COLO668 (cell line): ENCODE data around the gene EGF.
"Not testable (repeated sequence)": the region's sequence is repeated elsewhere in the genome, so short reads cannot be mapped to it uniquely, and the experiment has no call there.

Source experiments
- DNase-seq: peaks from one replicate; lab custom pipeline; 2025; ENCODE audit not compliant: unreplicated experiment; lab: John Stamatoyannopoulos, UW

EGF gene

DNA sequence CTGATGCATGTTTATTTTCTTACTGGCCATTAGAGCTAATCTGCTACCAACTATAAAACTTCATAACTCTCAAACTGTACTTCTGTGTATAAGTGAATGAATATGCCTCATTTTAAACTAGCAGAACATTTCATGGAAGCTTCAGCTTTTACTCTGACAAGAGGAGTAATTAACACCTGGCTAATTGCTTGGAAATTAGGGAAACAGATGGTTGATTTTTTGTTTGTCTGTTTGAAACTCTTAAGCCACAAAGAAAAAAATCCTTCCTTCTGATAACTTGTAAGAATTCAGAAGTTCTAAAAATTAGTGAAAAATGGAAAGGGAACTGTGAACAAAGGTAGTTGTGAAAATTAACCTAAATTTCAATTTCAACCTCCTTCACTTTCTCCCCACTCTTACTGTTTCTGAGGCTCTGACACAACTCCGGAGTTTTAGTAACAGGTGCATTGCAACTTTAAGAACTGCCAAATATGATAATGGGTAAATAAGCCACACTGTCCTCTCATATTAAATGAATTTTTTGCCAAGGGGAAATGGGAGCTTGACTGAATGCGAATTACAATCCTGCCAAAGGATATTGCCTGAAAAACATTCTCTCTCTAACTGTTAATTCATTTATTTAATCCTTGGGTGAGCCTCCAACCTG, 1.0 kb downstream of the EGF start:
- DNase-seq: no peak

DNA sequence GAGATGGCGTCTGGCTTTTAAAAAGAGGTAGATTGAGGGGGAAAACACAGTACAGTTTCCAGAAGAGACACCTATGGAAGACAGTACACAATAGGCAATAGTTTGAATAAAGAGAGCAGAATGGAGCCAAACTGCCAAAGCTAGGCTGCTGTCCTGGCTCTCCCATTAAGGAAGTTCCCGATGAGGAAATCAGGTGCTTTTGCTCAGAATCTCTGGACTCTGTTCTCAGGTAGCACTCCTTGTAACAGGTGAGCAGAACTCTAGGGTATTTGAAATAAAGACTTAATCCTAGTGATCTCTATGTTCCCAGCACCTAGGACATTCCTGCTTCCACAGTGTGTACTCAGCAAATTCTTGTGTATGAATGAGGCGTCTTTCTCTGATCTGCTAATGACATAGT, 1.6 kb downstream of the EGF start:
- DNase-seq: no peak

DNA sequence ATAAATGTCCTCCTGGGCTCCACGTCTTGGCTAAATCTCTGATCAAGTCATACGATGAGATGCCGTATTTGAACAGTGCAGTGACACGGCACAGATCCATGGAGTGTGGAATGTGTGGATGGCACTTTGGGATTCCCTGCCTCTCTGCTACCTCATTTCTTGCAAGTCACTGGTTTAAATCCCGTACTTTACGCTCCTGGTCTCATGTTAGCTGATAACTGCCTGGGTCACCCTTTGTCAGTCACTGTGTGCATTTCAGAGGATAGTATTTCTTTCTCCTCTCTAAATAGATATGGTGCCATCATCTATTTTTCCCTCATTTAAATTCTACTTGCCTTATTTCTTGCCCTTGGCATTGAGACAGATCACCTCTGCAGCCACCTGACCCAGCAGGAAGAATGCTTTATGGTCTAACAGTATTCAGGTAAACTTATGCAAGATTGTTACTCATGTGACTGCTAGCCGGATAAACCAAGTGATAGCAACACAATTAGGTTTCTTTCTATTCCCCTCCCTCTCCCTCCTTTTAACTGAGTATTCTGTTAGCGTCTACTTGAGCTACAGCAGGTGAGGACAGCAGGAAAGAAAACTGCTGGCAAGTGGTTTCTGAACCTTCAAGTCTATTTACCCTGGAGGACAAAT, 2.8 kb downstream of the EGF start:
- DNase-seq: no peak

DNA sequence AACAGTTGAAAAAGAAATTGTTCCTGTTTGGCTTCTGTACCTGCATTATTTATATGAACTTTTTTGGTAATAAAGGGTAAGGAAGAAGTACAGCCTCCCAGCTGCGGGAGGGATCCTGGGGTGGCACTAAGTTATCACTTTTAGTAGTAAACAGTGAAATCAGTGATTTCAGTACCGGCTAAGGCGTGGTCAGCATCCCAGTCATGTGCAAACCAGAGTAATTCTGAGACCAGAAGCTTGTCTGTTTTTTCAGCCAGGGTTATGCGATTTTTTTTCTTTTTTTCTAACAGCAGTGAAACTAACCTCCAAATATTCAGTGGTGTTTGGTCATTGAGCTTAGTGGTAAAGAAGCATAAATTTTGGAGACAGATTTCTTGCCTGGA, 3.3 kb downstream of the EGF start:
- DNase-seq: no peak

DNA sequence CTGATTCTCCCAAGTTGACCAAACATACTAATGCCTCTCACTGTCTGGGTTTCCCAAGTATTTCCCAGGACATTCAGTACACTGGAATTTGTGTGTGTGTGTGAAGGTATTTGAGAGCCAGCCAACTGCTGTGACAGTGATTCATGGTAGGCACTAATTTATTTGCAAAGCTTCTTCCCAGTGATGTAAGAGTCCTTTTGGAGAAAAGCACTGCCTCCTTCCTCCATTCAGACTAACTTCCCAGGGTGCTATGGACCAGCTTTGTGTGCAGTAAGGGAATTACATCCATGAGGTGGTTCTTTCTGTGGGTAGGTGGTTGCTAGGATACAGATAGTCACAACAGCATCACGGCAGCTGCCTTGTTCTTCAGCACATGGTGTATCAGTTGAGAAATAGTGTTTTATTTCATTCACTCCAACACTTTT, 8.7 kb downstream of the EGF start:
- no peak for DNase-seq

DNA sequence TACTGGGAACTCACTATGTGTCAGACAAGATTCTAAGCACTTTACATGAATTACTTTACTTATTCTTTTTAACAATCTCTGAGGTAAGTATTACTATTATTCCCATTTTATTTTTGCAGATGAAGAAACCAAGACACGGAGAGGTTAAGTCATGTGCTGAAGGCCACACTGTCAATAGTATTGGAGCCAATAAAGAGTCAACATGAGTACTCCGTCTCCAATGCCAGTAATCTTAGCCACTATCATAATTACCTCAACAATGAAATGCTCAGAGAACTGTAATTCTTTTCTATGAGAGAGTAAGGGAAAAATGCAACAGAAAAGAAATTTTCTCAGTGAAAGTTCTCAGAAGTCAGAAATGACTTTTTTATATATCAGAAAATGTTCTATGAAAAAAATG, 12.7 kb downstream of the EGF start:
- no peak for DNase-seq

DNA sequence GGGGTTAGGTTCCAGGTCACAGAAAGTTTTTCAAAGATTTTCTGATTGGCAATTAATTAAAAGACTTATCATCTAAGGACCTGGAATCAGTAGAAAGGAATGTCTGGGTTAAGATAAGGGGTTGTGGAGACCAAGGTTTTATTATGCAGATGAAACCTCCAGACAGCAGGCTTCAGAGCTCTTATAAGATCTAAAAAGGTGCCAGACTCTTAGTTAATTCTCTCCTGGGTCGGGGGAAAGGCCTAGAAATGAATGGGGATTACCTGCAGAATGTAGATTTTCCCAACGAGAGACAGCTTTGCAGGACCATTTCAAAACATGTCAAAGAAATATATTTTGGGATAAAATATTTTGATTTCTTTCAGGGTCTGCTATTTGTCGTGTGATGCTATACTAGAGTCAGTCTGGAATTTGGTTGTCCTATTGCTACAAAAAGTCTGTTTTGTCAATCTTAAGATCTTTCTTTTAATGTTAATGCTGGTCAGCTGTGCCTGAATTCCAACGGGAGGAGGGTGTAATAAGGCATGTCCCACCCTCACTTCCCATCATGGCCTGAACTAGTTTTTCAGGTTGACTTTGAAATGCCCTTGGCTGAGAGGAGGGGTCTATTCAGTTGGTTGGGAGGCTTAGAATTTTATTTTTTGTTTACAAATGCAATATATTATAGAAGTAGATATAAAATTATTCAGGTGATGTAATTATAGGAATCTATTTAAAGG, 15.8 kb downstream of the EGF start:
- no peak for DNase-seq

DNA sequence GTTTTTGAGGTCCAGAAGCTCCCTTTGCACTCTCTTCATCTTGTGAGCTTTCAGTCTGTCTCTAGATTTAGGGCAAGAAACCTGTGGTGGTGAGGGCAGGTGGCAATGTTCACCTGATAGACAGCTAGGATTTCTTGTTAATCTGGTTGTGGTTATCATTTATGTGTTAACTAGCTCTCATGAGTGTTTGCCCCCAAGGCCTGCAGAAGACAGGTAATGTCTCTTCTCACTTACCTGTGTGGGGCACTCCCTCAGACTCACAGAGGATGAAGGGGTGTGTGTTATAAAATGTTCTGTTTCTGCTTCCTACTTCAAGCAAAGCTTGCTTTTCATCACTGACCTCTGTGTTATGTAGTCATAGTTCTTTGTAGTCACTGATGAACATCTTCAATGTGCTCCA, 17.8 kb downstream of the EGF start:
- DNase-seq: no peak

DNA sequence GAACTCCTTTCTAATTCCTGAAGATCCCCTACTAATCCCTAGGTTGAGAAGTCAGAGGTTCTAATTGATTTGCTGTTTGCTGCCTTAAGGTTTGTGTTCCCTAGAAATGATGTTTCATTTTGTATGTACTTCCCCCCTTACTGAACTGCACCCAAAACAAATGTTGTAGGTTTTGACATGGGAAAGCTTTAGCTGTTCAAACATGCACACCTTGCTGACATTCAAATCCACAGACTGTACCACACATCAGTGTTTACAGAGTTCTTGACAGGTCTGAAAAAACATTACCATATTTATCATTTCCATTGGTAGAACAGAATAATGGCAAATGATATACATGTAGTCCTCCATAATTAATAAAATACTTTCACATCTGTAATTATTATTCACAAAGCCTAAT, 18.2 kb downstream of the EGF start:
- no peak for DNase-seq

DNA sequence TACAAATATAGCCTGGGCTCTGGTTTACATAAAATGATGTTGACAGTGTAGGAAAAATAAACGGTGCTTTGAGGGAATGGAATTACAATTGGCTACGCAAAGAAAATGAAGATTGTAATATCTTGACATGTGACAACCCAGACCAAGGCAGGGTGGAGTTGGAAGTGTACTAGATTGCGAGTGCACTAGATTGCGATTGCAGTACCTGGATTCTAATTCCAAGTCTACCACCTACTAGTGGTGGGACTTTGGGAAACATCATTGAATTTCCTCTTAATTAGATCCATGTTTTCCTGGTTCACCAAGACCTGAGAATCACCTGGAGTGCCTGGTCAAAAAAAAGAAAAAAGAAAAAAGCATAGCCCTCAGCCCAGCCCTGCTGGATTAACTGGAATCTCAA, 18.6 kb downstream of the EGF start:
- DNase-seq: no peak

DNA sequence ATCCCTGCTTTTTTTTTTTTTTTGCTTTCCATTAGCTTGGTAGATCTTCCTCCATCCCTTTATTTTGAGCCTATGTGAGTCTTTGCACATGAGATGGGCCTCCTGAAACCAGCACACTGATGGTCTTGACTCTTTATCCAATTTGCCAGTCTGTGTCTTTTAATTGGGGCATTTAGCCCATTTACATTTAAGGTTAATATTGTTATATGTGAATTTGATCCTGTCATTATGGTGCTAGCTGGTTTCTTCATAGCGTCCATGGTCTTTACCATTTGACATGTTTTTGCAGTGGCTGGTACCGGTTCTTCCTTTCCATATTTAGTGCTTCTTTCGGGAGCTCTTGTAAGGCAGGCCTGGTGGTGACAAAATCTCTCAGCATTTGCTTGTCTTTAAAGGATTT, 24.7 kb downstream of the EGF start:
- not testable (repeated sequence) for DNase-seq

DNA sequence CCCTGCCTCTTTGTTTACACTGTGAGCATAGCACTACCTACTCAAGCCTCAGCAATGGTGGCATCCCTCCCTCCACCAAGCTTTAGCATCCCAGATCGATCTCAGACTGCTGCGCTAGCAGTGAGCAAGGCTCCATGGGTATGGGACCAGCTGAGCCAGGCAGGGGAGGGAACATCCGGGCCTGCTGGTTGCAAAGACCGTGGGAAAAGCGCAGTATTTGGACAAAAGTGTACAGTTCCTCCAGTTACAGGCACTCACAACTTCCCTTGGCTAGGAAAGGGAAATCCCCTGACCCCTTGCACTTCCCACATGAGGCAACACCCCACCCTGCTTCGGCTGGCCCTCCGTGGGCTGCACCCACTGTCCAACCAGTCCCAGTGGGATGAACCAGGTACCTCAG, 26.5 kb downstream of the EGF start:
- no peak for DNase-seq

DNA sequence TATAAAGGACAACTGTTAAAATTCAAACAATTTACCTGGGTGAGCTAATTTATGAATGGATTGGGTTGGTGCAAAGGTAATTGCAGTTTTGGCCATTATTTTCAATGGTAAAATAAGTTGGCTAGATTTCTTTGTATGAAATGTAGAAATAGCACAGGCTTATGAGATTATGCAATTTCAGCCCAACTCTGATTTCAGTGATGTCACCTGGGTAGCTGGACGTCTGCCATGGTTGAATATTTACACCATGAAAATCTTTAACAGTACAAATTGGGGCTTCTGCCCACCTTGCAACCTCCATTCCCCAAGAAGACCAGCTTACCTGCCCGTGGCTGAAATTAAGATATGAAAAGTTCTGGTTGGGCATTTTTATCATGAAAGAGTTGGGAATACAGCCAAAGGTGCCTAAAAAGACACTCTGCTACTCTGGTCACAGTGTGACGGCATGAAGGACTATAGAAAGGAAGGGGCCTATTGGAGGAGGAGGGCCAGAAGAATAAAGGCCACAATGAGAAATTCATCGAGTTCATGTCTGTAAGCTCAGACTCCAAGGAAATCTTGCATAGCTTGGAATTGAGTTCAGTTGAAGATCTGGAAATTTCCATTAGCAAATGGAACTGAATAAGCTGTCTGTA, 29.7 kb downstream of the EGF start:
- DNase-seq: no peak

DNA sequence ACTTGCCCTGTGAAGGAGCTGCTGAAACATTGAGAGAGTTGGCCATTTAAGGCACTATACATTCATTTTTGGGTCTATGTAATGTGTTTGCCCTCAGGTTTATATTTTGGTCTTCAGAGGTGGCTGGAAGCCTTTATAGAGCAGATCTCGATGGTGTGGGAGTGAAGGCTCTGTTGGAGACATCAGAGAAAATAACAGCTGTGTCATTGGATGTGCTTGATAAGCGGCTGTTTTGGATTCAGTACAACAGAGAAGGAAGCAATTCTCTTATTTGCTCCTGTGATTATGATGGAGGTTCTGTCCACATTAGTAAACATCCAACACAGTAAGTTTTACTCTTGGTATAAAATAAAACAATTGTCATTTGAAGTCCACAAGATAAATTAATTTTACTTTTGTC, 31.1 kb downstream of the EGF start:
- DNase-seq: no peak

DNA sequence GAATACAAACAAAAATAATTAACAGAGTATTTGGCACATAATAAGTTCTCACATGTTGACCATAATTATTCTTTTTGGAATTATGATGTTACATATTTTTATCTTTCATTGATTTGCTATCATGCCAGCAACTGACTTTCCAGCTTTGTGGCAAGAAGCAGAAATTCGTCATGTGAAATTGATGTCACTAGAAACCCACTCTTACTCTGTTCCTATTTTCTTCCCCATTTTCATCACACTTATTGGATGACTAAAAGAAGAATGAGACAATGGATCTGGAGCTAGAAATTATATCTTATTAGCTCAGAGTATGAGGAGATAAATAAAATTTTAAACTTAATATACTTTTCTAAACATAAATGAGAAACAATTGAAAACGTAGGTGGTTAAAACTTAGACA, 31.9 kb downstream of the EGF start:
- no peak for DNase-seq

DNA sequence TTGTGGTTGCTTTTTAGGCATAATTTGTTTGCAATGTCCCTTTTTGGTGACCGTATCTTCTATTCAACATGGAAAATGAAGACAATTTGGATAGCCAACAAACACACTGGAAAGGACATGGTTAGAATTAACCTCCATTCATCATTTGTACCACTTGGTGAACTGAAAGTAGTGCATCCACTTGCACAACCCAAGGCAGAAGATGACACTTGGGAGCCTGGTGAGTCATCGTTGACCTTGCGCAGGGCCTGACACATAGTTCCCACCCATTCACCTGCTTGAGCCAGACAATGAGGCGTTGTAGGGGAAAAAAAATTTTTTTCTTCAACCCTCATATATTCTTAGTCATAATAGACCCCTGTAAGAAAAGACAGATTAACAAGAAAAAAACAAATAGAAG, 32.4 kb downstream of the EGF start:
- no peak for DNase-seq

DNA sequence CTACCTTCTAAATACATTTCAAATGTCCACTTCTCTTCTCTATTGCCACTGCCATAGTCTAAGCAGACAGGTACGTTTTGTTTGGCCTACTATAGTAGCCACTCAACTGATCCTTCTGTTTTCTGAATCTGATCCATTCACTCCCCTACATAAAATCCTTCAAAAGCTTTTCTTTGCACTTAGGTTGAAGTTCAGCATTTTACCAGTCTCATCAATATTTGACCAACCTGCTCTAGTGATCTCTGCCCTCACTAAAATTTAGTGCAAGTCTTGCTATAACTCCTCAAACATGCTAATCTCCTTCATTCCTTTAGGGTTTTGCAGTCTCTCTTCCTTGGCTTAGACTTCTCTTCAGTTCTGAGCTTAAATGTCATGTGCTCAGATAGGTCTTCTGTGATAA, 33.4 kb downstream of the EGF start:
- no peak for DNase-seq

DNA sequence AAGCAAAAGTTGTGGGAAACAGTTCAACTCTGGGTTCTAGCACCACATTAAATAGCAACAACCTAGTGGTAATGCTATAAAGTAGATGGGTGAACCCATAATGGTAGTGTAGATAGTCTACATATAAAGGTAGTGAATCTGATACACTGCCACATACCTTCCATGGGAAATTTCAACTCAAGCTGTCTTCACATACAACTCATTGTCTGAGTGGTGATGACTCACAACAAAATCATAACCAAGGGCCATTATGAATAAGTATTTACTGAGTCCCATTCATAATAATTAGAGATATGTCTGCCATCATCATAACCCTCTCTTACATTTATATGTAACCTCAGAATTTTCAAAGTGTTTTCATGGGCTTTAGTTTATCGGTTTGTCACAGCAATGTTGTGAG, 34.8 kb downstream of the EGF start:
- no peak for DNase-seq

DNA sequence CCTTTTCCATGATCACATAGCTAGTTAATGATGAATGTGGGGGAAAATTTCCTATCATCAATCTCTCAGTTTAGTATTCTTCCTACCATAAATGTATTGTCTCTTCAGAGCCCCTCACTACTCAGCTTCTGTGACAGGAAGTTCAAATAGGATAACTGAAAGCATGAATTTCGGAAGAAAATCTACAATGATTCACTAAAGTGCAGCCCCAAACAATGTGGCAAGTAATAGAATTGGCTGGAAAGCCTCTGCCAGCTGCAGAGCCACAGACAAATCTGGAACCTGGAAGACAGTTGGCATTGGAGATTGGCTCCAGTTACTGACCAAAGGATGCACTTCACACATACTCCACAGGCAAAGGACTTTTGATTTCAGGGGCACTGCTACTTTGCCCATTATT, 35.2 kb downstream of the EGF start:
- DNase-seq: no peak

DNA sequence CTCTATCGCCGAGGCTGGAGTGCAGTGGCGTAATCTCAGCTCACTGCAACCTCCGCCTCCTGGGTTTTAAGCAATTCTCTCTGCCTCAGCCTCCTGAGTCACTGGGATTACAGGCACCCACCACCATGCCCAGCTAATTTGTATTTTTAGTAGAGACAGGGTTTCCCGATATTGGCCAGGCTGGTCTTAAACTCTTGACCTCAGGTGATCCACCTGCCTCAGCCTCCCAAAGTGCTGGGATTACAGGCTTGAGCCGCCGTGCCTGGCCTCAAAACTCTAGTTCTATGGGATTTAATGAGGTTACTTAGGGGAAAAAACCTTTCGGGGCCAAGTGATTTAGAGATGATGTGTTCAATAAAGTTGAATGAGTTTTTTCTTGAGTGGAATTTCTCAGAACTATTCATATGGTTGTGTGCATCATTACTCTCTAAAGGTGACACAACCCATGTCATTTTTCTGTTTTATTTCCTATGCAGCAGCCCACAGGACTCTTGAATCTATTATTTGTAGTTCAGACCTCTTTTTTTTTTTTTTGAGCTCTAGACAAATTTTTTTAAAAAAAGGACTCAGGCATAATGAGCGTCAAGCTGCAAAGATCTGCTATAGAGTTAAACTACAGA, 36.5 kb downstream of the EGF start:
- not testable (repeated sequence) for DNase-seq

DNA sequence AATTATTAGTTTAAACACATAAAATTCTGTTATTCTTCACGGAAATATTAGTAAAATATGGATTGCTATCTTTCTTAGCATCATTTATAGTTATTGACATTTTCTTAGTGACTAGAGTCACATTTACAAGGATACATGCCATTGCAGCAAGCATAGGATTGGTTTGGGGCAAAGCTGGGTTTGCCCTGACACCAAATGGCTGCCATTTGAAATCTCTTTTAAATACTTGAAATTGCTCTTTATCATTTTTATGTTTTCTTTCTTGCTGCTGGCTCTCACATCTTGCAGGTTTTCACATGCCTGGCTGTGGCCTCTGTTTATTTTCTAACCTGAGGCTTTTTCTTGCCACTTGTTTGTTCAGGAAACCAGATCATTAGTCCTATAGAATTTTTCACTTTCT, 39.9 kb downstream of the EGF start:
- no peak for DNase-seq

DNA sequence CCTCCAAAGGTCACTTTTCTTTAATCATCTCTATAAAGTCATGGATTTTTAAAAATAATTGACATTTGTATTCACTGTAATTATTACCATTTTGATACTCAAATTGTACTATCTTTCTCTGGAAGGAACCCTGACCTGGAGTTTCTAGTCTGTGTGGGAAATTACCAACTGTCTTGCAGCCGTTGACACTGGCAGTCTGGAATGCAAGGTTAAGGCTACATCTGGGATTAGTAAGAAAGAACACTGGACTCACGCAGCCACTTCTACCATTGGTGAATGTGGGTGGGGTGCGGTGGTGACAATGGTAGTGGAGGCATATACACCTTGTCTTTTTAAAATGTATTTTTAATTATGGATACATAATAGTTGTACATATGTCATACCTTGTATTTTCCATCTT, 40.9 kb downstream of the EGF start:
- no peak for DNase-seq
